ENCODE measurements around the gene RPS27L. TPM values are rescaled to one million over a fixed set of nuclear protein-coding genes. Genes with fewer than 3 reads are reported as not detected.

The RPS27L gene
- polyA plus RNA-seq, 2 of the 4 experiments (the other 2 are of a cell fraction) = 609 to 748 TPM

- POLR2A ChIA-PET = interaction anchor here (0.5 to 3.0 kb wide), 2 partner anchors 11 to 104 kb away, joined by 3 to 20 read pairs; partner anchors contain the start of gene RPS27L
- no peak for TF ChIP-seq RAD21 (conservative IDR thresholded peaks at IDR 0.05 in 1 of 2, IDR thresholded peaks at IDR 0.05 in 1 of 2)
- 0 out of 5 replicates have a peak, but pooled peaks of 1 of the 2 experiments have one; percentile 23 for TF ChIP-seq JUN (IDR thresholded peaks at IDR 0.05)
These were observed 11.9 kb downstream of the RPS27L start for GRCh38 chr15:63145426-63145825.

GRCh38 chr15:63140936-63141335 is 16.3 kb downstream of the RPS27L start:
- FAIRE-seq = peak; percentile 72
- POLR2A ChIA-PET = no interaction called here

More at GRCh38 chr15:63145426-63145825, 11.9 kb downstream of the RPS27L start:
- WGBS (ENCODE audit: missing lambda C conversion rate) = 79% methylated on average over 2 of the region's 2 CpGs
- no peak overlapping the region for H3K4me2 ChIP-seq
- no peak overlapping the region for H3K4me3 ChIP-seq
- H3K9me3 ChIP-seq = no peaks in the 10 kb centered on the region
- no peak for FAIRE-seq
- no peak overlapping the region for H3K27ac ChIP-seq
- CTCF ChIA-PET = interaction anchor here (1.5 kb wide), 1 partner anchor 143 kb away, joined by 5 read pairs; no protein-coding TSS in a partner anchor
- peaks cover 8% of the 10 kb centered on the region for H3K4me1 ChIP-seq
- no peak for DNase-seq (ENCODE audit: low read depth in 1 of 2, low spot score in 1 of 2)
- ATAC-seq = no peak

GRCh38 chr15:63136742-63137141 is 20.5 kb downstream of the RPS27L start:
- Histone ChIP-seq H3K9me3 (no peaks in the 10 kb centered on the region), H3K4me3 (no peak overlapping the region), H3K4me2 (no peak overlapping the region), H3K27ac (0 out of 6 replicates have a peak overlapping the region, but pooled peaks of 1 of the 2 experiments have one; percentile 2), H3K4me1 (peaks cover 40% of the 10 kb centered on the region)
- ChIA-PET POLR2A (interaction anchor here (1.2 to 3.9 kb wide), 3 partner anchors 14 to 20 kb away, joined by 3 to 18 read pairs (median 4); partner anchors contain the start of gene RPS27L), CTCF (interaction anchor here (0.7 to 4.8 kb wide), 7 partner anchors 8 to 89 kb away, joined by 3 to 24 read pairs (median 4); no protein-coding TSS in a partner anchor)
- FAIRE-seq (no peak), ATAC-seq (no peak), DNase-seq (ENCODE audit: low read depth in 1 of 2, low spot score in 1 of 2) (no peak)
- 82% methylated on average over 2 of the region's 2 CpGs for WGBS (ENCODE audit: missing lambda C conversion rate)
- TF ChIP-seq REST (IDR thresholded peaks at IDR 0.05) = no peak
- TF ChIP-seq MAFK (IDR thresholded peaks at IDR 0.05; ENCODE audit: partially characterized antibody) = peak; percentile 14

More at GRCh38 chr15:63140936-63141335, 16.3 kb downstream of the RPS27L start:
- Histone ChIP-seq H3K27ac (no peak overlapping the region), H3K9me3 (no peaks in the 10 kb centered on the region), H3K4me1 (peaks cover 13% of the 10 kb centered on the region; the same call in 2 of the 3 replicates), H3K4me2 (no peak overlapping the region), H3K4me3 (no peak overlapping the region)
- no peak for ATAC-seq
- 86% methylated on average over 2 of the region's 2 CpGs for WGBS (ENCODE audit: missing lambda C conversion rate)
- DNase-seq (ENCODE audit: low read depth in 1 of 2, low spot score in 1 of 2) = no peak
- no peak for TF ChIP-seq PHF8 (IDR thresholded peaks at IDR 0.05; ENCODE audit: borderline replicate concordance, low read depth)
- no peak for TF ChIP-seq EP300 (IDR thresholded peaks at IDR 0.05)
- TF ChIP-seq NR3C1 (IDR thresholded peaks at IDR 0.05) = no peak
- no peak for TF ChIP-seq HEYL (CRISPR knock-in tag; IDR thresholded peaks at IDR 0.05)
- no peak for TF ChIP-seq ZC3H11A (IDR thresholded peaks at IDR 0.05)
- no peak for TF ChIP-seq HOXB13 (CRISPR knock-in tag; IDR thresholded peaks at IDR 0.05; ENCODE audit: low read depth)
- TF ChIP-seq ELK1 (IDR thresholded peaks at IDR 0.05; ENCODE audit: low read depth, low read length) = no peak
- no peak for TF ChIP-seq KDM5A (IDR thresholded peaks at IDR 0.05)
- no peak for TF ChIP-seq EHF (CRISPR knock-in tag; IDR thresholded peaks at IDR 0.05)
- CTCF ChIA-PET = no interaction called here

GRCh38 chr15:63135804-63136203 is 21.5 kb downstream of the RPS27L start:
- H3K4me2 ChIP-seq = peak overlapping the region; percentile 3; the same call in 2 of the 3 replicates
- no peak overlapping the region for H3K4me3 ChIP-seq
- peak; percentile 65 to 77; a peak in 5 of 6 replicates for ATAC-seq
- ChIA-PET CTCF (interaction anchor here (0.6 to 4.8 kb wide), 8 partner anchors 10 to 253 kb away, joined by 3 to 24 read pairs (median 5); no protein-coding TSS in a partner anchor), POLR2A (interaction anchor here (0.6 to 3.9 kb wide), 7 partner anchors 13 to 277 kb away, joined by 3 to 18 read pairs (median 3); partner anchors contain the start of genes APH1B and RPS27L)
- no peak for FAIRE-seq
- TF ChIP-seq POLR2A (IDR thresholded peaks at IDR 0.05; ENCODE audit: low read length) = no peak
- peak; percentile 21 to 38; a peak in 1 of 4 replicates for TF ChIP-seq CEBPB (IDR thresholded peaks at IDR 0.05)
- TF ChIP-seq RARB (CRISPR knock-in tag; IDR thresholded peaks at IDR 0.05) = no peak
- peak; percentile 48; the same call in 1 of the 2 replicates for TF ChIP-seq FOSL2 (IDR thresholded peaks at IDR 0.05)
- peak; percentile 76 for TF ChIP-seq FOSL2 (CRISPR knock-in tag; IDR thresholded peaks at IDR 0.05)
- peak; percentile 63 for TF ChIP-seq JUNB (IDR thresholded peaks at IDR 0.05)
- peak overlapping the region; percentile 37 to 71; a peak in 5 of 6 replicates for H3K27ac ChIP-seq
- peaks cover 40% of the 10 kb centered on the region for H3K4me1 ChIP-seq
- H3K9me3 ChIP-seq = no peaks in the 10 kb centered on the region
- DNase-seq (ENCODE audit: low read depth in 1 of 2, low spot score in 1 of 2) = peak in 1 of 2 experiments; percentile 36
- 79% methylated on average over 3 of the region's 3 CpGs for WGBS (ENCODE audit: missing lambda C conversion rate)
